HG03060 (cell line): ENCODE measurements around the gene ANKRD33B.

ENCODE experiments used
- ATAC-seq: cut with Tn5 transposase; IDR thresholded peaks from one replicate; pipeline ENCODE4 v1.9.1; 2021; ENCODE audit warnings: low read depth, moderate number of reproducible peaks; ENCODE audit not compliant: unreplicated experiment

The ANKRD33B gene

DNA sequence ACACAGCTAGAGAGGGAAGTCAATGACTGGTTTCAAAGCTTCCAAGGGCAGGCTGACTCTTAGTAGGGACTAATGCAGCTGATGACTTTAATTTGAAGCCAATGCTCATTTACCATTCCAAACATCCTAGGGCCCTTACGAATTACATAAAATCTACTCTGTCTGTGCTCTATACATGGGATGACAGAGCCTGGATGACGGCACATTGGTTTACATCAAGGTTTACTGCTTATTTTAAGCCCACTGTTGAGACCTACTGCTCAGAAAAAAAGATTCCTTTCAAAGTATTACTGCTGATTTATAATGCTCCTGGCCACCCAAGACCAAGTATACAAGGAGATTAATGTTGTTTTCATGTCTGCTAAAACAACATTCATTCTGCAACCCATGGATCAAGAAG, 123.0 kb downstream of the ANKRD33B start:
- no peak for ATAC-seq

DNA sequence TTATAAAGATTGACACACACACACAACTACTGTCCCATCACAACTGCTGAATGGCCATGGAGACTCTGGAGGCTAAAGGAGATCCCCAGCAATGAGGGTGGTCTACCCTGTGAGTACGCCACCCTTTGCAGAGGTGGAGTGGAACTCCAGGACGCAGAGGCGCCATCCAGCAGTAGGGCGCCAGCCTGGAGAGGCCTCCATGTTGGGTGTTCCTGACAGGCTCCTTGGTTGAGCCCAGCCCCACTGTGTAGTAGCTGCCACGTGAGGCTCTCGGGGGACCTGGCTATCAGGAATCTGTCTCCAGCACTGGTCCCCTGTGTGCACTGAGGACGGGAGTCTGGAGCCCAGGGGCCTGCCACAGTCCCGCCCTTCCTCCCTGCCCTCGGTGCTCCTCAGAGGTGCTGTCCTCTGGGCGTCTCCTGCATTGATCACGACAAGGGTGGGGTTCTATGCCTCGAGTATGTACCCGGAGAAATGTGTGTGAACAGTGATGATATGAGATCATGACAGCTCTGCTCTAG, 124.8 kb downstream of the ANKRD33B start:
- ATAC-seq: no peak

DNA sequence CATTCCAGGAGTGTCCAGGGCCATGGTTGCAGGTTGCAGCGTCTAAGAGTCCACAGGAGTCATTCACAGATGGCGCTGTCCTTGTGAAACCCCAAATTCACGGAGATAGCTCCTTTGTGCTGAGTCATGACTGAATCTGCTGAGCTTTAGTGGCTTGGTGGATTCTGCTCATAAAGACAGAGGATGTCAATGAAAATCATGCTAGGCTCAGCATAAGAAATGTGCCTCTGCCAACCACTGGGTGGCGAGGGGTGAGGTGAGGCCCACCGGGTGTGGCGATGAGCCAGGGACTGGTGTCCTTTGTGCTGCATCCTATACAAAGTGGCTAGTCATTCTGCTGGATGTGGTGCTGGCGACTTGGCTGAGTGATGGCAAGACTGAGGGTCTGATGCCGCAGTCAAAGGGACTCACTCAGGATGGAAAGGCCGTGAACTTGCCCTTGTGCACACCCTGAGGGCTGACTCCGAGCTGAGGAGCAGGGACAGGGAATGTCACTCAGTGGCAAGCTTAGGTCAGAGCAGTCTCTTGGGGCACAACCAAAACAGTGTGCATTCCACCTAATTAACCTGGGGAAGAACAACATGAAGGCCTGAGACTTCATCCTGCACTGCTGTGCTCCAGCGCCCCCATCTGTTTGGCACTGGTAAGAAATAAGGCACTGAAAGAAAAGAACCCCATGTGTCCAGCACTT, 125.7 kb downstream of the ANKRD33B start:
- ATAC-seq: no peak

DNA sequence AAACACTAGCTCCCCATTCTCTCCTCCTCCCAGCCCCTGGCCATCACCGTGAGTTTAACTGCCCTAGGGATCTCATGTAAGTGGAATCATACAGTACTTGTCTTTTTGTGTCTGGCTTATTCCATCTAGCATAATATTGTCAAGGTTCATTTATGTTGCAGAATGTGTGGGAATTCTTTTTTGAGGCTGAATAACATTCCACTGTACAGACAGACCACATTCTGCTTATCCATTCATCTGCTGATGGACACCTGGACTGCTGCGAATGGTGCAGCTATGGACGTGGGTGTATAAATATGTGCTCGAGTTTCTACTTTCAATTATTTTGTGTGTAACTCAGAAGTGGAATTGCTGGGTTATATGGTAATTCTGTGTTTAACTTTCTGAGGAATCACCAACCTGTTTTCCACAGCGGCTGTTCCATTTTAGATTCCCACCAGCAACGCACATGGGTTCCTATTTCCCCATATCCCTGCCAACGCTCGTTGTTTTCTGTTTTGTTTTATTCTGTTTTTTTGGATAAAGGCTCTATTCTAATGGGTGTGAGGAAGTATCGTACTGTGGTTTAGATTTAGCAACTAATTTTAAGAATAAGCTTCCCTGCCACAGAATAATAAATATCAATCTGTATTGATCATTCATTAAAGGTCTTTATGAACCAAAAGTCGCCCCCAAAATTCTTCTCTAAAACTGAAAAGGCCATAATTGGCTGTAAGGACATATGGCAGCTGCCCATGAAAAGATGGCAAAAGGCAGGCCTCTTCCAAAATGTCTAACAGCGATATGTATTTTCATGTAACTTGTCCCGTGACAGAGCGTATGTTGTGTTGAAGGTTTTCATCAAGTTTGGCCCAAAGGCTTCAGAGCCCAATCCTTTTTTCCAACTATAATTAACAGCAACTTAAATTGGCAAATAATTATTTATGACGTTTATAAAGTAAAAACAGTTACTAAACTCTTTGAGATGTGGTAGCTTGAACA, 126.9 kb downstream of the ANKRD33B start:
- no peak for ATAC-seq

DNA sequence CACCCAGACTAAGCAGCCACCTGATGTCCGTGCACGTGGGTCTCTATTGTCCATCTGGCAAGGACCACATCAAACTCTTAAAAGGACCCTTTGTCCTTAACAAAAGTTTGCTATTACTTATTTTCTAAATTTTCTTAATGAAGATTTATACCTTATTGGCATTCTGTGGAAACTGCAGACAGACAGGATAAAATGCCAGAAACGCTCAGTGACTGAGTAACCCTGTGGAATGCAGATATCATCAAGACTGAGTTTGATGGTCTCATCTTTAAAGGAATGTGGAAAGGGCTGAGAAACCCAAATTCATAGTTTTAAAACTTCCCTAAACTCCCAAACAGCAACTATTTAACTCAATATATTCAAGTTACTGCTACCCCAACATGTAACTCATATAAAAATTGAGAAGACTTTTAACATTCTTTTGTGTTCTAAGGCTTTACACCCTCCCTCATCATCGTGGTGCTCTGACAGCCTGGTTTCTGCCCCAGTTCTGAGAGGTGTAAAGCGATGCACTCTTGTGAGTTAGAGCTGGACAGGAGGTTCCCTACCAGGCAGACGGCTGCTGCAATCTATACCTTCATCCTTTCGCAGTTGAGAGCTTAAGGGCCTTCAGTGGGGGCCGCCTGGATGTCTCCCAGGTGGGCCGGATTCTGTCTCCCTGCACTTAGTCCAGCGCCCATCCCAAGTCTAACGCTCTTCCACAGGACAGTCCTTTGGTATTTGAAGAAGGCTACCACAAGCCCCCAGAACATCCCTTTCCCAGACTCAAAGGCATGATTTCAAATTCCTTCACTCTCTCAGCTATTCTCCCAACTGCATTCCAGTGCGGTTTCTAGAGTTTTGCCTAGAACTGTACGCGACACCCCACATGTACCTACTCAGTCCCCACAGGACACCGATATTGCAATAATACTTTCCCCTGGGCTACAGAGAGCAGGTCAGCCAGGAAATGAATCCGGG, 128.2 kb downstream of the ANKRD33B start:
- ATAC-seq: no peak

DNA sequence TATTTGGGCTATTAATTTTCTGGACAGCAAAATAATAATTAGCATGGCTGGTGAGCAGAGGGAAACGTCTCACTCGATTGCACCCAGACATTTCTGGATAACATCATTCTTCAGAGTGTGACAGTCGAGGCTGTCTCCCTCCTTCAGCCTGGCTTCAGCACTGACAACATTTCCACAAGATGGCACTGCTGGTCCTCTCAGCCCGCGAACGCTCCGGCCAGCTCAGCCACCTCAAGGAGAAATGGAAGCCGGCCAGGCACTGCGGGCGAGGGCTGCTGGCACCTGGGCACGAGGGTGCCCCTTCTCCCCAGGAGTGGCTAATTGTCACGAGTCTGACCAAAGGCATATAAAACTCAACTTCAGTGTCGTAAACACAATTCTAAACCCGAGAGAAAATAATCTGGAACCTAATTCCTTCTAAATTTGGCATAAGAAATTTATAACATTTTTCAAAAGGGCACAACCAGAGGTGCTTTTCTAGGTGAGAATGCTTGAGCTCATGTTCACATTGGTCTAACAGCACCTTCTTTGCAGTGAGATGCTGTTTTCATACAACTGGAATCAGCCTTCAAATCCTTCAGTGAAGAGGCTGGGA, 131.3 kb downstream of the ANKRD33B start:
- no peak for ATAC-seq

DNA sequence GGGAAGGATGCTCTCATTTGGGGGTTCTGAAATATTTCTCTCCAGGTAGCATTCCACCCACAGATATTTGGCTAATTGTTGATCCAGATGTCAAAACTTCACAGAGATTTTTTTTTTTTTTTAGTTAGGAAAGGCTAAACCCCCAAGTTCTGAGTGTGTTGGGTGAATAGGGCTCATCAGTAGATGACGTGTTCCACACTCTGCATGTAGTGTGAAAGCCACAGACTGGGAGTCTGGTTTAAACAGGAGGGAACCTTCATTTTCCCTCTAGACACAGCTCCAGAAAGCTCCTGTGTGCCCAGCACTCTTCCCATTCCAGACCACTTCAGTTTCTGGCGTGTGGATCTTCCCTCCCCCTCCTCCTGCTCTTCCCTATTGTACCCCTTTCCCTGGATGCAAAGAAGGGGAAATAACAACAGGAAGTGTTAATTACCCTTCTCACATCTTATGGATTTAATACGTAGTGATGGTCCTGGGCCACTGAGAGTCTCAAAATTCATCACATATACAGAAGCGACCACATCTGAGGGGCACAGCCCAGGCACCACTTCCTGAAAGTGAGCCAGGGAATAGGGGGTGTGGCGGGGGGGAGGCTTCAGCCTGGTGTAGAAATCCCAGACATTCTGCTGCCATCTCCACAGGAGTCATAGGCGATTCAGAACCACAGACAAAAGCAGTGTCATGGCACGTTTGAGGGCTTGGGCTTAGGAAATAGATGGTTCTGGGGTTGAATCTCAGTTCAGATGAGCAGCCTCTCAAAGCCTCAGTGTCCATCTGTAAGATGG, 132.1 kb downstream of the ANKRD33B start:
- ATAC-seq: no peak

DNA sequence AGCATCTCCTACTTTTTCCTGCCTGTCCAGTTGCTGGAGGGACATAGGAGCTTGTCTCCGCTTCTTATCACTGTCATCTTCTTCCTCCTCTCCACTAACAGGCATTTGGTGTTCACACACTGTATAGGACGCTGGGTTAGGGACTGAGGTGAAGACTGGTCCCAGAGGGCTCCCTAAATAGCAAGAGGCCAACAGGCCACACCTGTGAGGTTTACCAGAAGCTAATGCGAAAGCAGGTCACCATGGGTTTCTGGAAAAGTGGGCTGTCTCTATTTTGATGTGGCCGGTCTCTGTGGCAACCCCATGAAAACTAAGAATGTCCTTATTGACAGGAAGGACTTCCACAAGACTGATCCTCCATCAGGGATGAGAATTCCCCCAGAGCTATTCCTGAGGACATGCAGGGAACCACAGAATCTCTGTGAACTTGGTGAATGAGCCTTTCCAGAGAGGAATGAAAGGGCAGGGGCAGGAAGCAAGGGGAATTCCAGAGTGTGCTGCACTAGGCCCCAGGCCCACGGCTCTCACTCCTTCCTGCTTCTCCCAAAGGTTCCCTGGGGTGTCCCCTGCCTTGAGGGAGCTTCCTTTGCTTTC, 135.5 kb downstream of the ANKRD33B start:
- ATAC-seq: peak; percentile 34

DNA sequence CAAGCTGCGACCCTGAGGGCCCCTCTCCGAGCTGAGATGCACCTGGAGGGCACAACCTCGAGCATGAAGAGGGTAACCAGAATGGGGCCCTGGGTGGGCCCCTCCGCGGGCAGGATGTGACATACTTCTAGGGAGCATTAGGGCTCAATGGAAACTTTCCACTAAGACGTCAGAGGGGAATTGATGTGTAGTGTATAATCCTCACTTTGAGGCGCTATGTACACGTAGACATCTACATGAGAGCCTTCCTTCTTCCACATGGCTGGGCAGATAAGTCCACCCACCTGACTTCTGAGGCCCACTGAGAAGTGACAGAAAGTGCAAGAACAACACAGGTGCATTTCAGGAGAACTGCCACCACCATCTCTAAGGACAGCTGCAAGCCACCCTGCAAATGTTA, 136.1 kb downstream of the ANKRD33B start:
- ATAC-seq: peak; percentile 44

DNA sequence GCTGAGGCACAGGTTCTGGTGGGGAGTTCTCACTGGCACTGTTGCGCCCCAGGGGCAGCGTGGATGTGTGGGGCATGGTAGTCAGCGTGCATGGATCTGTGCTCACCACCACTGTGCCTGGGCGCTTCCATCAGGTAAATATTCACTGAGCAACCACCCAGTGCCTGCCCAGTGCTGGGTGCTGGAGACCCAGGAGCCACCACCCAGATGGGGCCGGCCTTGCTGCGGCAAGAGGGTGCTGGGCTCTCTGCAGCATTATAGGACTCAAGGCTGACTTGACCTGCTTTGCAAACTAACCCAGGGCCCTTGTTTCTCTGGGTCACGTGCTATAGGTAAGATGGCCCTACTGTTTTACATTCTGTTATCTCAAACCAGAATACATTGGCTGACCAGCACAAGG, 136.6 kb downstream of the ANKRD33B start:
- ATAC-seq: no peak

DNA sequence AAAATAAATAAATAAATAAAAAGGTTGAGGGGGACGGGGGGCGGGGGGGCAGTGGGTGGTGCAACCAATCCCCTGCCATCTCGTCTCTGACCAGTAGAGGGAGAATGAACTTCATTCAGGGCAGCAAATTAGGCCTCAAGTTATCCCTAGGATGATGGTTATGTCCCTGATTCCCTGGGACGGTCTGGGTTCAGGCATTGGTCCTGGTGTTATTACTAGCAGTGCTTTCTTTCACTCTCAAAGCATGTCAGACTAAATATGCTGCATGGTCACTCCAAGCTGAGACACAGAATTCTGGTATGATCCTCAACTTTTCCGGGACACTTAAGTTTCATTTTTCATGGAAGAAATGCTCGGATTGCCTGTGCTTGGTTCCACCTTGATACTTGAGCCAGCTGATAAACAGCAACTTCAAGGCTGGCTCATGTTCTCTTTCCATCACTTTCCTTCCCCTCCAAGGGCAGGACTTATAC, 137.7 kb downstream of the ANKRD33B start:
- no peak for ATAC-seq

DNA sequence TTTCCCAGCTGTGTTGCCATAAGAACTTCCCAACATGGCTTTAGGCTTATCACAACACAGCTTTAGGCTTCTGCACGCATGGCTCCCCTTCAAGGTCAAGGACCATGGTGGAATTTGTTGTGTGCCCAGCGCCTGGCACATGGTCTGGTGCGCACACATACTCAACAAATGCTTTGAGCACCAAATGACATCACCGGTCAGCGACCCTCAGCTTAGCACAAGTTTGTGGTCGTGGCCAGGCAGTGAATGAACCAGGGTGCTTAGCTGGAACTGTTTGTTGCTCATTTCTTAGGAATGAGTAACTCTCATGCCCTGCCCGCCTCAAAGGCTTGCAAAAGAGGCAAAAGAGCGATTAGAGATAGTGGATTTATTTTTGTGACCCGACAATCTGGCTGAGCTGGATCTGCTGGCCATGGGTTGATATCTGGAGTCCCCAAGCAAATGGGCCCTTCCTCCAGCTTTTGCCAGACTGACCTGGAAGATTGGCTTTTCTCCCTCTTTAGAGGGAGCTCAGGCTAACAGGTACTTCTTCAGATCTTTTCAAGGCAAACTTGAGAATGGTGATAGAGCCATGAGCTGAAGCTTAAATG, 138.3 kb downstream of the ANKRD33B start:
- no peak for ATAC-seq

DNA sequence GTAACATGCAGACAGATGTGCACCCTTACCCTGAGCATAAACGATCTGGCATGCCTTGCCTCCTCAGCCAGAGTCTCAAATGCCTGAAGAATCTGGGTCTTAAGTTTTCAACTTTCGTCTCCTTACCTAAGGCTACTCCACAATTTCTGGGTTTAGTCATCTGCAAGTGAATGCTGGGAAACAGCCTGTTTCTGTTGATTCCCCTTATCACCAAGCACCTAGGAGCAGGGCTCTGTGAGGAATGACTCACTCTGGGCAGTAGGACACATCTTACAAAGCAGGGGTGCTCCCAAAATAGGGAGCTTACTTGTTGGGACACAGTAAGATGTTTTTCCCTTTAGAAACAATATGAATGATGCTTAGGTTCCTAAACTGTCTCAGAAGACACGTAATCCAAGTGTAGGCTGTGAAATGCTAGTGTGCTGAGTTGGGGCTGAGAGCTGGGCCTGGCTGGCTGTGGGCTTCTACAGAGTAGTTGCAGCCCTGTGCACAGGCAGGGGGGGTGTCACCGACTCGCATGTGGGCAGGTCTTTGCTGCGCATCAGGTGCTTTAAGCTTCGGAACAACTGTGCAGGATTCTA, 139.1 kb downstream of the ANKRD33B start:
- ATAC-seq: no peak

DNA sequence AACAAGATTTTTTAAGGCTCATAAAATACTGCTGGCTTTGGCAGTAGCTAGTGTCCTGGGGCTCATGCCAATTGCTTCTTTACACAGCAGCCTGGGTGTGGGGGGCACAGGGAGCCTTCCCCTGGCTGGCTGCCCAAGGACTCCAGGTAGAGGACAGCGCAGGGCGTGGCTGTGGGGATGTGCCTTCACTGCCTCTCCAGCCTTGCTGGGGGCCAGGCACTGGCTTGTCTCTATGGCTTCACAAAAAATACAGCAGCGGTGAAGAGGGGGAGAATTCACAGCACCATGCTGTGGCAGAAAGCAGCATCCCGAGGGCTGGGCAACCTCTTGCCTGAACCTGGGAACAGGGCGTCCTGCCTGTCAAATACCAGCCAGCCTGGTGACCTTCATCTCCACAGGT, 139.8 kb downstream of the ANKRD33B start:
- ATAC-seq: no peak

DNA sequence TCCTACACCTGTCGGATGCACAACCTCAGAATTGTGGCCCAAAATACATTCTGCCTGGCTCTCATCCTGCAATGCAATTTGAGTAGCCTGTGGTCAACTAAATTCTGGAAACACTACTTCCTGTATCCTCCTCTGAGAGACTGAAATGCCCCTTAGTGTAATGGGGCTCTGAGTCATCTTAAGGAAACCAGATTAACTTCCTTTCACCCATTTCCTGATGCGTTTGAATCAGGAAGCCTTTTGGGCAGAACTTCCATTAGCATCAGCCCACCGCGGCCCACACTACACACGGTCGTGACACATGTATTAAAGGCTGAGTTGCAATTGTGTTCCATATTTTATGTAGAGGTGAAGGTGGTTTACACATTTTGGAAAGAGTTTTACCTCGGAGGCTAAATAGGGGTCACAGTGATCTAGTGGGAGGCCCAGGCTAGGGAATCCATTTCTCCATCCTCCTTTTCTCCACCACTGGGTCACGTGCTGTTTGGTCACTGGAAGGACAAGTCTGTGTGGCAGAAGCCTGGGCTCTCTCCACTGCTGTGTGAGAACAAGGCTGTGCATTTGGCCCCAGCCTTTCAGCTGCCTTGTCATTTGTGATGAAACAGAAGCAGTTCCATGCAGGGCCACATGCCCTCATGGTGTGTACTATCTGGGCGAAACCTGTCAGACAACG, 141.2 kb downstream of the ANKRD33B start:
- ATAC-seq: no peak

DNA sequence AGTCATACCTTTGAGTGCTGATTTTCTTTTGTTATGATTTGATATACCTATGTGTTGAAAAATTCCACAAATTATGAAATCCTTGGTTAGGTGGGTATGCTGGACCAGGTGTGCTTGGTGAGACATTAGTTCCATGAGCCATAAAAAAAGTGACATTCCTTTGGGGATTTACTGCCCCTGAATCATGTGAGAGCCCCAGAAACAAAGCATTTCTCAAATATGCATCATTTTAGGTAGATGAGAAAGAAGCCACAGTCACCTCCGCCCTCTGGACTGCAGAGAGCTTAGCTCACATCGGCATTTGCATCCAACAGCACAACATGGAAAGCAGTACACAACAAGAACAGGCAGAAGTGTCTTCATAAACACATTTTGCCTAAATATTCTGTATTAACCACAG, 141.9 kb downstream of the ANKRD33B start:
- no peak for ATAC-seq

DNA sequence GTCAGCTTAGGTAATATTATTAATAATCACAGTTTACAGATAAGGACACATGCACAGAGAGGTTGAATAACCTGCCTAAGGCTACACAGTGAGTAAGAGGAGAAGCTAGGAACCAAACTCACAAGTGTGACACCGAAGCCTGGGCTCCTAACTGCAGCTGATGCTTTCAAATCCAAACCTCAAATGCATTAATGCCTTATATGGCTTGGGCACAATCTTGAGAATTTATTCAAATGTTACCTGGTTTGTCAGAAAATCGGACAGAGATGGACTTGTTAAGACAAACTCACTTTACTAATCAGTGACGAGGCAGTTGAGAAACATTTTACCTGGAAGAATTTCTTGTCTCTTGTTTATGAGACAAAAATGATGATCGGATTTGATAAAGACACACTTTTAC, 142.5 kb downstream of the ANKRD33B start:
- no peak for ATAC-seq
